Esophagus muscularis mucosa (tissue), 4 donors: Measurements from ENCODE around the gene ZNF160.

Source experiments
- CTCF ChIP-seq, 3 experiments: fragments of 200-600 bp in 2 of 3; fragments of 450-650 bp in 1 of 3; sonication (generic) in 2 of 3; IDR thresholded peaks; one replicate each; pipeline ENCODE4 v1.5.1; 2017 to 2019; ENCODE audit warnings: antibody characterized with exemption in 3 of 3, mild to moderate bottlenecking in 2 of 3, moderate library complexity in 1 of 3
- EP300 ChIP-seq: sonication (generic); formaldehyde crosslinking; IDR thresholded peaks from one replicate; pipeline ENCODE4 v1.6.1; 2017; ENCODE audit warnings: antibody characterized with exemption
- POLR2A ChIP-seq: fragments of 450-650 bp; IDR thresholded peaks from one replicate; pipeline ENCODE4 v1.6.1; 2017; ENCODE audit warnings: antibody characterized with exemption, moderate library complexity, mild to moderate bottlenecking, low read depth

DNA sequence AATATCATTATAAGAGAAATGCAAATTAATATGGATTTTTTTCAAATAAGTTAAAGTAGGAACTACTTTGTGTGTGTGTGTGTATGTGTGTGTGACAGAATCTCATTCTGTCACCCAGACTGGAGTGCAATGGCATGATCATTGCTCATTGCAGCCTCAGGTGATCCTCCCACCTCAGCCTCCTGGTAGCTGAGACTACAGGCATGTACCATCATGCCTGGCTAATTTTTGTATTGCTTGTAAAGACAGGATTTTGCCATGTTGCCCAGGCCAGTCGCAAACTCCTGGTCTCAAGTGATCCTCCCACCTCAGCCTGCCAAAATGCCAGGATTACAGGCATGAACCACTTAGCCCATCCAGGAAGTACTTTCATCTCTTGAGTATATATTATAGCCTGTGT lies 61.9 kb downstream of the ZNF160 start:
- no peak for TF ChIP-seq CTCF (IDR thresholded peaks at IDR 0.05)
- no peak for TF ChIP-seq EP300
- no peak for TF ChIP-seq POLR2A
